Liver (tissue), 9 donors: ENCODE results near the gene TFAP2B. TPM values are rescaled to one million over a fixed set of nuclear protein-coding genes. Genes with fewer than 3 reads are reported as not detected.

Experiments
- DNase-seq: peaks from one replicate; pipeline ENCODE4 v3.0.0-alpha.2; 2017; ENCODE audit warnings: low spot score
- H3K27ac ChIP-seq, 2 donors: one replicate each; pipeline ENCODE4 v1.7.0; 2013; ENCODE audit warnings: inconsistent platforms in 2 of 2, low read length in 2 of 2, control low read depth in 1 of 2, low read depth in 1 of 2, mild to moderate bottlenecking in 1 of 2
- H3K27me3 ChIP-seq, 4 donors: one replicate each; pipeline versions ENCODE4 v1.6.1 to v1.7.0; 2013; ENCODE audit warnings: low read length in 3 of 4, inconsistent platforms in 1 of 4, mild to moderate bottlenecking in 1 of 4, moderate library complexity in 1 of 4; ENCODE audit not compliant: control insufficient read depth in 4 of 4, insufficient read depth in 4 of 4
- H3K36me3 ChIP-seq, 4 donors: one replicate each; pipeline versions ENCODE4 v1.6.1 to v1.7.0; 2013; ENCODE audit warnings: low read length in 3 of 4, mild to moderate bottlenecking in 3 of 4, low read depth in 1 of 4, moderate library complexity in 1 of 4; ENCODE audit not compliant: control insufficient read depth in 4 of 4, insufficient read depth in 3 of 4
- H3K4me1 ChIP-seq, 4 donors: one replicate each; pipeline versions ENCODE4 v1.6.1 to v1.7.0; 2013; ENCODE audit warnings: low read length in 3 of 4, mild to moderate bottlenecking in 3 of 4, moderate library complexity in 1 of 4; ENCODE audit not compliant: control insufficient read depth in 4 of 4, insufficient read depth in 4 of 4
- H3K4me3 ChIP-seq, 3 donors: one replicate each; pipeline versions ENCODE4 v1.6.1 to v1.7.0; 2013; ENCODE audit warnings: low read length in 3 of 3, control low read depth in 1 of 3, low read depth in 1 of 3, mild to moderate bottlenecking in 1 of 3
- H3K9ac ChIP-seq, 2 donors: one replicate each; pipeline ENCODE4 v1.7.0; 2013; ENCODE audit warnings: low read length in 2 of 2, mild to moderate bottlenecking in 2 of 2, moderate library complexity in 2 of 2, control low read depth in 1 of 2, low read depth in 1 of 2
- H3K9me3 ChIP-seq, 4 donors: one replicate each; pipeline versions ENCODE4 v1.6.1 to v1.7.0; 2013; ENCODE audit warnings: low read length in 3 of 4; ENCODE audit not compliant: control insufficient read depth in 4 of 4
- EGR1 ChIP-seq, 2 donors: IDR thresholded peaks; 2 replicates each; pipeline ENCODE4 v1.6.1; 2016 to 2018; ENCODE audit warnings: antibody characterized with exemption in 2 of 2, low read depth in 2 of 2
- FOXA1 ChIP-seq: IDR thresholded peaks from 2 replicates; pipeline ENCODE4 v1.6.1; 2016; ENCODE audit warnings: antibody characterized with exemption
- HNF4A ChIP-seq, 2 donors: conservative IDR thresholded peaks; 2 replicates each; pipeline ENCODE4 v1.6.1; 2016; ENCODE audit warnings: antibody characterized with exemption in 2 of 2, mild to moderate bottlenecking in 2 of 2
- HNF4G ChIP-seq: IDR thresholded peaks from 2 replicates; pipeline ENCODE4 v1.6.1; 2016; ENCODE audit warnings: antibody characterized with exemption
- NR2F2 ChIP-seq: IDR thresholded peaks from 2 replicates; pipeline ENCODE4 v1.6.1; 2016; ENCODE audit warnings: antibody characterized with exemption
- RAD21 ChIP-seq, 2 donors: IDR thresholded peaks; 2 replicates each; pipeline ENCODE4 v1.6.1; 2016; ENCODE audit warnings: antibody characterized with exemption in 2 of 2, mild to moderate bottlenecking in 2 of 2
- RXRA ChIP-seq, 2 donors: IDR thresholded peaks; 2 replicates each; pipeline ENCODE4 v1.6.1; 2017 to 2018; ENCODE audit warnings: antibody characterized with exemption in 2 of 2, mild to moderate bottlenecking in 1 of 2
- SP1 ChIP-seq: IDR thresholded peaks from 2 replicates; pipeline ENCODE4 v1.6.1; 2018; ENCODE audit warnings: antibody characterized with exemption, mild to moderate bottlenecking
- TAF1 ChIP-seq: conservative IDR thresholded peaks from 2 replicates; pipeline ENCODE4 v1.6.1; 2016; ENCODE audit warnings: antibody characterized with exemption, mild to moderate bottlenecking
- YY1 ChIP-seq: IDR thresholded peaks from 2 replicates; pipeline ENCODE4 v1.6.1; 2016; ENCODE audit warnings: antibody characterized with exemption, mild to moderate bottlenecking
- WGBS: extraction: QIAGEN DNeasy Blood & Tissue Kit; methylation state at CpG from one replicate; pipeline ENCODE4 v1.1.7; 2013; 5-methylcytosine and 5-hydroxymethylcytosine counted together
- polyA plus RNA-seq, 2 donors: library from polyadenylated mRNA; stranded (reverse) in 1 of 2; unstranded in 1 of 2; fragments of 200-250 nt in 1 of 2; fragments of >200 nt in 1 of 2; fragmentation: Nextera tagmentation in 1 of 2; extraction: Ambion mirVana in 1 of 2; gene quantifications; one replicate each; pipeline versions ENCODE4 v1.2.1 to v1.2.3, GENCODE V29; 2013 to 2015
- total RNA-seq, 2 donors: library from RNA; depleted of rRNA; stranded (reverse); fragments of >200 nt; gene quantifications; one replicate each; pipeline ENCODE4 v1.2.3, GENCODE V29; 2014
- TF ChIP-seq, protein P1 (sequence below): IDR thresholded peaks from 2 replicates; pipeline ENCODE4 v1.6.1; 2016; ENCODE audit warnings: antibody characterized with exemption
- TF ChIP-seq, protein P2 (sequence below): IDR thresholded peaks from 2 replicates; pipeline ENCODE4 v1.6.1; 2016; ENCODE audit warnings: antibody characterized with exemption
- TF ChIP-seq, protein P3 (sequence below): IDR thresholded peaks from 2 replicates; pipeline ENCODE4 v1.6.1; 2016; ENCODE audit warnings: antibody characterized with exemption, mild to moderate bottlenecking
- TF ChIP-seq, protein P4 (sequence below): fragments of 150-350 bp; IDR thresholded peaks from 2 replicates; pipeline ENCODE4 v1.5.1; 2017; ENCODE audit warnings: improper control_type of control experiment, low read depth, low read length; ENCODE audit not compliant: missing input control
- donor health status: healthy.
- donor health status: healthy.
- donor health status: healthy.
- donor health status: healthy.
- donor health status: healthy.

Gene TFAP2B
- total and polyA plus RNA-seq, 4 donors, result not detected

DNA sequence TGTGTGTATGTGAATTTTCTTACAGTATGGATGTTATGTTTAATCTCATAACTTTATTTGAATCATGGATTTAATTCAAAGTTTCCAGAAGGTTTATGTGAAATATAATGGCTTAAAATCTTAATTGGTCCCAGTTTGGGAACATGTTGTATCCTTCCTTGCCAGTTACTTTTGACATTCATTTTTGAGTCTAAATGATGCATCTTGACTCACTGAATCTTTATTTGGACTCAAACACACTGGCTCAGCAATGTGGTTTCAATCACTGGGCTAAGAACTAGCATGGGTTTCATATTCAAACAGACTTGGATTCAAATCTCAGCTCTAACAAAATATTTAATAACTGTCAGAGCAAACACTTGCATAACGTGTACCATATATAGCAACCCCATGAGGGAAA lies 25.9 kb upstream of the TFAP2B start:
- Histone ChIP-seq H3K27me3 (peaks cover 0 to 2% (median 0%) of the 10 kb centered on the region in 4 donors), H3K9ac (no peak overlapping the region), H3K4me3 (no peak overlapping the region), H3K27ac (no peak overlapping the region), H3K9me3 (no peaks in the 10 kb centered on the region), H3K36me3 (no peaks in the 10 kb centered on the region), H3K4me1 (no peaks in the 10 kb centered on the region)
- 63% methylated on average over 1 of the region's 1 CpG for WGBS
- TF ChIP-seq, protein P1, sequence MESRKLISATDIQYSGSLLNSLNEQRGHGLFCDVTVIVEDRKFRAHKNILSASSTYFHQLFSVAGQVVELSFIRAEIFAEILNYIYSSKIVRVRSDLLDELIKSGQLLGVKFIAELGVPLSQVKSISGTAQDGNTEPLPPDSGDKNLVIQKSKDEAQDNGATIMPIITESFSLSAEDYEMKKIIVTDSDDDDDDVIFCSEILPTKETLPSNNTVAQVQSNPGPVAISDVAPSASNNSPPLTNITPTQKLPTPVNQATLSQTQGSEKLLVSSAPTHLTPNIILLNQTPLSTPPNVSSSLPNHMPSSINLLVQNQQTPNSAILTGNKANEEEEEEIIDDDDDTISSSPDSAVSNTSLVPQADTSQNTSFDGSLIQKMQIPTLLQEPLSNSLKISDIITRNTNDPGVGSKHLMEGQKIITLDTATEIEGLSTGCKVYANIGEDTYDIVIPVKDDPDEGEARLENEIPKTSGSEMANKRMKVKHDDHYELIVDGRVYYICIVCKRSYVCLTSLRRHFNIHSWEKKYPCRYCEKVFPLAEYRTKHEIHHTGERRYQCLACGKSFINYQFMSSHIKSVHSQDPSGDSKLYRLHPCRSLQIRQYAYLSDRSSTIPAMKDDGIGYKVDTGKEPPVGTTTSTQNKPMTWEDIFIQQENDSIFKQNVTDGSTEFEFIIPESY, result no peak
- TF ChIP-seq RXRA (IDR thresholded peaks at IDR 0.05) (no peak), TAF1 (no peak), YY1 (no peak)
- DNase-seq, result no peak

DNA sequence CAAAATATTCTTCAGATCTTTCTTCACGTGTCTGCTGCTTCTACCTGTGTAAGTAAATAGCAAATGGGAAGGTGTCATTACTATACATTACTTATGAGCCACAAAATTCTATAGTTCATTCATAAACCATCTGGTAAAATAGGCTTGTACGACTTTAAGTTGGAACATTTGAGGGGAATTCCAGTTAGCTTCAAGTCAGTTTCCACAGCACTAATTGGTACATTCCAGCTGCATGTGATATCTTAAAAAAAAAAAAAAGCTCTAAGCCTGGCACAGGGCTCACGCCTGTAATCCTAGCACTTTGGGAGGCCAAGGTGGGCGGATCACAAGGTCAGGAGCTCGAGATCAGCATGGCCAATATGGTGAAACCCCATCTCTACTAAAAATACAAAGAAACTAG lies 23.1 kb upstream of the TFAP2B start:
- Histone ChIP-seq H3K27ac (no peak overlapping the region), H3K9me3 (no peaks in the 10 kb centered on the region), H3K4me3 (no peak overlapping the region), H3K27me3 (no peaks in the 10 kb centered on the region), H3K9ac (no peak overlapping the region), H3K36me3 (no peaks in the 10 kb centered on the region), H3K4me1 (no peaks in the 10 kb centered on the region)
- no peak for DNase-seq
- TF ChIP-seq NR2F2, result no peak
- no peak for TF ChIP-seq RAD21 (IDR thresholded peaks at IDR 0.05)
- no peak for TF ChIP-seq HNF4G
- no peak for TF ChIP-seq YY1
- TF ChIP-seq SP1, result no peak
- TF ChIP-seq, protein P2, sequence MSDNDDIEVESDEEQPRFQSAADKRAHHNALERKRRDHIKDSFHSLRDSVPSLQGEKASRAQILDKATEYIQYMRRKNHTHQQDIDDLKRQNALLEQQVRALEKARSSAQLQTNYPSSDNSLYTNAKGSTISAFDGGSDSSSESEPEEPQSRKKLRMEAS, result no peak
- no peak for TF ChIP-seq HNF4A (conservative IDR thresholded peaks at IDR 0.05)
- TF ChIP-seq, protein P3, sequence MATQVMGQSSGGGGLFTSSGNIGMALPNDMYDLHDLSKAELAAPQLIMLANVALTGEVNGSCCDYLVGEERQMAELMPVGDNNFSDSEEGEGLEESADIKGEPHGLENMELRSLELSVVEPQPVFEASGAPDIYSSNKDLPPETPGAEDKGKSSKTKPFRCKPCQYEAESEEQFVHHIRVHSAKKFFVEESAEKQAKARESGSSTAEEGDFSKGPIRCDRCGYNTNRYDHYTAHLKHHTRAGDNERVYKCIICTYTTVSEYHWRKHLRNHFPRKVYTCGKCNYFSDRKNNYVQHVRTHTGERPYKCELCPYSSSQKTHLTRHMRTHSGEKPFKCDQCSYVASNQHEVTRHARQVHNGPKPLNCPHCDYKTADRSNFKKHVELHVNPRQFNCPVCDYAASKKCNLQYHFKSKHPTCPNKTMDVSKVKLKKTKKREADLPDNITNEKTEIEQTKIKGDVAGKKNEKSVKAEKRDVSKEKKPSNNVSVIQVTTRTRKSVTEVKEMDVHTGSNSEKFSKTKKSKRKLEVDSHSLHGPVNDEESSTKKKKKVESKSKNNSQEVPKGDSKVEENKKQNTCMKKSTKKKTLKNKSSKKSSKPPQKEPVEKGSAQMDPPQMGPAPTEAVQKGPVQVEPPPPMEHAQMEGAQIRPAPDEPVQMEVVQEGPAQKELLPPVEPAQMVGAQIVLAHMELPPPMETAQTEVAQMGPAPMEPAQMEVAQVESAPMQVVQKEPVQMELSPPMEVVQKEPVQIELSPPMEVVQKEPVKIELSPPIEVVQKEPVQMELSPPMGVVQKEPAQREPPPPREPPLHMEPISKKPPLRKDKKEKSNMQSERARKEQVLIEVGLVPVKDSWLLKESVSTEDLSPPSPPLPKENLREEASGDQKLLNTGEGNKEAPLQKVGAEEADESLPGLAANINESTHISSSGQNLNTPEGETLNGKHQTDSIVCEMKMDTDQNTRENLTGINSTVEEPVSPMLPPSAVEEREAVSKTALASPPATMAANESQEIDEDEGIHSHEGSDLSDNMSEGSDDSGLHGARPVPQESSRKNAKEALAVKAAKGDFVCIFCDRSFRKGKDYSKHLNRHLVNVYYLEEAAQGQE, result no peak
- TF ChIP-seq, protein P4, sequence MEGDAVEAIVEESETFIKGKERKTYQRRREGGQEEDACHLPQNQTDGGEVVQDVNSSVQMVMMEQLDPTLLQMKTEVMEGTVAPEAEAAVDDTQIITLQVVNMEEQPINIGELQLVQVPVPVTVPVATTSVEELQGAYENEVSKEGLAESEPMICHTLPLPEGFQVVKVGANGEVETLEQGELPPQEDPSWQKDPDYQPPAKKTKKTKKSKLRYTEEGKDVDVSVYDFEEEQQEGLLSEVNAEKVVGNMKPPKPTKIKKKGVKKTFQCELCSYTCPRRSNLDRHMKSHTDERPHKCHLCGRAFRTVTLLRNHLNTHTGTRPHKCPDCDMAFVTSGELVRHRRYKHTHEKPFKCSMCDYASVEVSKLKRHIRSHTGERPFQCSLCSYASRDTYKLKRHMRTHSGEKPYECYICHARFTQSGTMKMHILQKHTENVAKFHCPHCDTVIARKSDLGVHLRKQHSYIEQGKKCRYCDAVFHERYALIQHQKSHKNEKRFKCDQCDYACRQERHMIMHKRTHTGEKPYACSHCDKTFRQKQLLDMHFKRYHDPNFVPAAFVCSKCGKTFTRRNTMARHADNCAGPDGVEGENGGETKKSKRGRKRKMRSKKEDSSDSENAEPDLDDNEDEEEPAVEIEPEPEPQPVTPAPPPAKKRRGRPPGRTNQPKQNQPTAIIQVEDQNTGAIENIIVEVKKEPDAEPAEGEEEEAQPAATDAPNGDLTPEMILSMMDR, result no peak
- no peak for TF ChIP-seq EGR1 (IDR thresholded peaks at IDR 0.05; ENCODE audit: low read depth in 2 of 2)
- no peak for TF ChIP-seq FOXA1
- TF ChIP-seq, protein P1, result no peak
- 63% methylated on average over 5 of the region's 5 CpGs for WGBS
